Neural cell (in vitro differentiated cells): Measurements from ENCODE around the gene MRPL38.

Experiments used
- SMC3 ChIP-seq: fragments of 450-650 bp; conservative IDR thresholded peaks from 2 replicates; pipeline ENCODE4 v1.6.1; 2014; ENCODE audit warnings: antibody characterized with exemption, mild to moderate bottlenecking, moderate library complexity; ENCODE audit not compliant: poor library complexity
- TAF1 ChIP-seq: IDR thresholded peaks from 2 replicates; pipeline ENCODE4 v1.6.1; 2012; ENCODE audit warnings: low read depth
- TF ChIP-seq, protein P1 (sequence below): fragments of 450-650 bp; IDR thresholded peaks from 2 replicates; pipeline ENCODE4 v1.5.1; 2014; ENCODE audit warnings: antibody characterized with exemption, mild to moderate bottlenecking, moderate library complexity; ENCODE audit not compliant: poor library complexity, severe bottlenecking

DNA sequence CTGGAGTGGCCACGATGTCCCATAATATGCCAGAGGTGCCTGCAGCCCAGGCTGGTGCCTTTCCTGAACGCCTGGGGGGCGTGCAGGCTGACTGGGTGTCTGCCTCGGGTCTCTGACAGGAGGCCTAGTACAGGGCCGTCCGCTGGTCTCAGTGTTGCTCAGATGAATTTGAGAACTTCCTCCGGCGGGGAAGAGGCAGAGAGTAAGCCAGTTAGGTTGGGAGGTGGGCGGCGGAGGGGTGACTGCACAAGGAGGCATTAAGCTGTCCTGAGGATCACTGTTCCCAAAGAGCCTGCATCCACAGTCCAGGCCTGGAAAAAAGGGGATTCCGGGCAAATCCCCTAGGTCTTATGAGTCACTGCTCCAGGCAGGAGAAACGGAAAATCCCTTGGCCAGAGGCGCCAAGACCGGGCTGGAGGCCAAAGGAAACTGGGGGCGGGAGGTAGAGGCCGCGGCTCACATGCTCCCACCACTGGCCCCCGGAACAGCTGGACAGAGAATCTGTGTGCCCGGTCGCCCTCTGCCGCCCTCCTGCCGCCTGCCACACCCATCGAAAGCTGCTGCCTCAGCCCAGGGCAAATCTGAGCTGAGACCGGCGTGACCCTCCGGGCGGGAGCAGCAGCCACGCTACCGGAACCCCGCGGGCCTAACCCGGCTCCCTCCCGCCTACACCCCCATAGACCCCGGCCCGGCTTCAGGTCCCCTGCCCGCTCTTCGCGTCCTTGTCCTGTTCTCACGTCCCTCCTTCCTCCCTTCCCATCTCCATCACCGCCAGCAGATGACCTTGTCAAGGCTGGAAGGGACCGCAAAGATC lies 27.5 kb downstream of the MRPL38 start:
- TF ChIP-seq, protein P1, sequence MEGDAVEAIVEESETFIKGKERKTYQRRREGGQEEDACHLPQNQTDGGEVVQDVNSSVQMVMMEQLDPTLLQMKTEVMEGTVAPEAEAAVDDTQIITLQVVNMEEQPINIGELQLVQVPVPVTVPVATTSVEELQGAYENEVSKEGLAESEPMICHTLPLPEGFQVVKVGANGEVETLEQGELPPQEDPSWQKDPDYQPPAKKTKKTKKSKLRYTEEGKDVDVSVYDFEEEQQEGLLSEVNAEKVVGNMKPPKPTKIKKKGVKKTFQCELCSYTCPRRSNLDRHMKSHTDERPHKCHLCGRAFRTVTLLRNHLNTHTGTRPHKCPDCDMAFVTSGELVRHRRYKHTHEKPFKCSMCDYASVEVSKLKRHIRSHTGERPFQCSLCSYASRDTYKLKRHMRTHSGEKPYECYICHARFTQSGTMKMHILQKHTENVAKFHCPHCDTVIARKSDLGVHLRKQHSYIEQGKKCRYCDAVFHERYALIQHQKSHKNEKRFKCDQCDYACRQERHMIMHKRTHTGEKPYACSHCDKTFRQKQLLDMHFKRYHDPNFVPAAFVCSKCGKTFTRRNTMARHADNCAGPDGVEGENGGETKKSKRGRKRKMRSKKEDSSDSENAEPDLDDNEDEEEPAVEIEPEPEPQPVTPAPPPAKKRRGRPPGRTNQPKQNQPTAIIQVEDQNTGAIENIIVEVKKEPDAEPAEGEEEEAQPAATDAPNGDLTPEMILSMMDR: no peak
- no peak for TF ChIP-seq SMC3
- no peak for TF ChIP-seq TAF1
